Osteoblast (primary cell): ENCODE results near the gene ELMO1. TPM values are rescaled to one million over a fixed set of nuclear protein-coding genes. Genes with fewer than 3 reads are reported as not detected.

Source experiments
- DNase-seq: peaks from one replicate; pipeline ENCODE4 v3.0.0; 2011; ENCODE audit warnings: low spot score, mixed read lengths; ENCODE audit not compliant: insufficient read length; ENCODE audit errors: missing footprints
- H2AFZ ChIP-seq: 2 replicates; pipeline ENCODE4 v1.6.0; 2011; ENCODE audit warnings: mild to moderate bottlenecking, low read length
- H3K27ac ChIP-seq: 2 replicates; pipeline ENCODE4 v1.5.1; 2011; ENCODE audit warnings: mild to moderate bottlenecking, low read depth, low read length, moderate library complexity
- H3K27me3 ChIP-seq: 2 replicates; pipeline ENCODE4 v1.6.0; 2012; ENCODE audit warnings: mild to moderate bottlenecking, control low read depth, inconsistent platforms, low read length, moderate library complexity; ENCODE audit not compliant: insufficient read depth
- H3K36me3 ChIP-seq: 2 replicates; pipeline ENCODE4 v1.5.1; 2011; ENCODE audit warnings: mild to moderate bottlenecking, low read length, control low read depth, moderate library complexity; ENCODE audit not compliant: insufficient read depth
- H3K4me1 ChIP-seq: 2 replicates; pipeline ENCODE4 v1.5.1; 2011; ENCODE audit warnings: mild to moderate bottlenecking, low read length, control low read depth, moderate library complexity; ENCODE audit not compliant: insufficient read depth
- H3K4me2 ChIP-seq: 2 replicates; pipeline ENCODE4 v1.6.0; 2011; ENCODE audit warnings: mild to moderate bottlenecking, low read length; ENCODE audit not compliant: insufficient read depth
- H3K4me3 ChIP-seq: fragments of 200-600 bp; sonication (generic); 3 replicates; pipeline ENCODE4 v1.5.1; 2012; ENCODE audit warnings: mild to moderate bottlenecking, low read length, inconsistent platforms; ENCODE audit not compliant: insufficient read depth
- H3K79me2 ChIP-seq: 2 replicates; pipeline ENCODE4 v1.6.0; 2012; ENCODE audit warnings: mild to moderate bottlenecking, low read length, control low read depth, inconsistent platforms; ENCODE audit not compliant: insufficient read depth
- H3K9me3 ChIP-seq: 2 replicates; pipeline ENCODE4 v1.5.1; 2011; ENCODE audit warnings: low read depth, low read length, control low read depth
- H4K20me1 ChIP-seq: 2 replicates; pipeline ENCODE4 v1.6.0; 2012; ENCODE audit warnings: mild to moderate bottlenecking, low read length, control low read depth; ENCODE audit not compliant: insufficient read depth
- total RNA-seq: library from RNA; depleted of rRNA; stranded (reverse); fragments of >200 nt; gene quantifications from 2 replicates; pipeline ENCODE4 v1.2.3, GENCODE V29; 2012
- TF ChIP-seq, protein P1 (sequence below): IDR thresholded peaks from 2 replicates; pipeline ENCODE4 v1.5.1; 2011; ENCODE audit warnings: mild to moderate bottlenecking, low read depth, low read length, moderate library complexity; ENCODE audit errors: extremely low read depth

Gene ELMO1
- total RNA-seq, 1 donor, result 2.2 TPM

DNA sequence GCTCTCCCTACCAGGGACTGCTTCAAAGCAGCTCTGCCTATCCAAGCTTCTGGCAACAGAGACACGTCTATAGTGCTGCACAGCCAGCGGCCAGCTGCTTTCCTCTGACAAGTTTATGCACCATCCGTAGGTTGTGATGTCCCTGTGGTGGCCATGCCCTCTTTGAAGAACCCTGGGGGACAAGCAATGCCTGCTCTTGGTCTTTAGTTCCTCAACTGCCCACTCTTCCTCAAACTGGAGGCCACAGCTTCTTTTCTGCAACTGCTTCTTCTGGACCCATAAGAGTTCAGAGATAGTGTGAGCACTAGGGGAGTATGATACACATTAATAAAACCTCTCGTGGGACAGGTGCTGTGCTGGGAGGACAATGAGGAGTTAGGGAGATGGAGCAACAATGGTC, 164.9 kb downstream of the ELMO1 start:
- no peak overlapping the region for H3K4me3 ChIP-seq
- DNase-seq, result no peak
- no peaks in the 10 kb centered on the region for H3K4me1 ChIP-seq
- no peaks in the 10 kb centered on the region for H3K27me3 ChIP-seq
- TF ChIP-seq, protein P1, sequence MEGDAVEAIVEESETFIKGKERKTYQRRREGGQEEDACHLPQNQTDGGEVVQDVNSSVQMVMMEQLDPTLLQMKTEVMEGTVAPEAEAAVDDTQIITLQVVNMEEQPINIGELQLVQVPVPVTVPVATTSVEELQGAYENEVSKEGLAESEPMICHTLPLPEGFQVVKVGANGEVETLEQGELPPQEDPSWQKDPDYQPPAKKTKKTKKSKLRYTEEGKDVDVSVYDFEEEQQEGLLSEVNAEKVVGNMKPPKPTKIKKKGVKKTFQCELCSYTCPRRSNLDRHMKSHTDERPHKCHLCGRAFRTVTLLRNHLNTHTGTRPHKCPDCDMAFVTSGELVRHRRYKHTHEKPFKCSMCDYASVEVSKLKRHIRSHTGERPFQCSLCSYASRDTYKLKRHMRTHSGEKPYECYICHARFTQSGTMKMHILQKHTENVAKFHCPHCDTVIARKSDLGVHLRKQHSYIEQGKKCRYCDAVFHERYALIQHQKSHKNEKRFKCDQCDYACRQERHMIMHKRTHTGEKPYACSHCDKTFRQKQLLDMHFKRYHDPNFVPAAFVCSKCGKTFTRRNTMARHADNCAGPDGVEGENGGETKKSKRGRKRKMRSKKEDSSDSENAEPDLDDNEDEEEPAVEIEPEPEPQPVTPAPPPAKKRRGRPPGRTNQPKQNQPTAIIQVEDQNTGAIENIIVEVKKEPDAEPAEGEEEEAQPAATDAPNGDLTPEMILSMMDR, result no peak
- no peak overlapping the region for H2AFZ ChIP-seq
- no peaks in the 10 kb centered on the region for H3K79me2 ChIP-seq
- H4K20me1 ChIP-seq, result no peaks in the 10 kb centered on the region
- no peaks in the 10 kb centered on the region for H3K36me3 ChIP-seq
- H3K27ac ChIP-seq, result no peak overlapping the region
- H3K4me2 ChIP-seq, result no peak overlapping the region
- no peaks in the 10 kb centered on the region for H3K9me3 ChIP-seq

DNA sequence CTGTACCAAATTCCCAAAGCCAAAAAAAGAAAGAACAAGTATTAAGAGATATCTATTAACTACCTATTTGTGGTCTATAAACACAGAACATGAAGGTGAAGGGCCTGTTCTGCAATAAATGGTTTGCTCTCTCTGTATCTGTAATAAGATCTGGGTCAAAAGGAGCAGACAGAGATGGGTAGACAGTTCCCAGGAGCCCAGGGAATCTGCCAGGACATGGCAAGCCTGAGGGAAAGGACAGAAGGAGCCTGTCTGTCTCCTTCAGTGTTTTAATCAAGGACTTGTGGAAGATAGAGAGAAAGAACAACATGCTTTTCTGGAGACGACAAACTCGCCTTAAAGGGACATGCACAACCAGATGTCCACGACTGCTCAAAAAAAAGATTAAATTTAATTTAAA, 165.7 kb downstream of the ELMO1 start:
- DNase-seq, result no peak
- no peaks in the 10 kb centered on the region for H3K4me1 ChIP-seq
- no peaks in the 10 kb centered on the region for H3K79me2 ChIP-seq
- H3K27ac ChIP-seq, result no peak overlapping the region
- H3K4me2 ChIP-seq, result no peak overlapping the region
- no peaks in the 10 kb centered on the region for H3K9me3 ChIP-seq
- H4K20me1 ChIP-seq, result no peaks in the 10 kb centered on the region
- TF ChIP-seq, protein P1, result no peak
- no peak overlapping the region for H2AFZ ChIP-seq
- H3K36me3 ChIP-seq, result no peaks in the 10 kb centered on the region
- H3K27me3 ChIP-seq, result no peaks in the 10 kb centered on the region
- H3K4me3 ChIP-seq, result no peak overlapping the region

DNA sequence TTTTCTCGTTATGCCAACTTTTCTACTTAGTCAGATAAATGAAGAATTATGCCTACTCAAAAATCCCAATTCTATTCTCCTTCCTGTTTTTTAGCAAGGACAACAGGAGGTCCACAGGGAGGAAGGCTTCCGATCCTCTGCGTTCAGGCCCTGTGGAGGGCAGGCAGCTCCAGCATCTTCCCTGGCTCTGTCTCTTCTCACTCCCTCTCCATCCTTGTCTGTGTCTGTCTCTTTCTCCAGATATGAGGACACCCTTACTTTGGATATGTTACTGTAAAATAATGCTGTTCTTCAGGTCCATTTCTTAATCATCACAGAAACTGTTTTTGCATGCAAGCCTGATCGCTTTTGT, 166.6 kb downstream of the ELMO1 start:
- no peak for DNase-seq
- TF ChIP-seq, protein P1, result no peak
- Histone ChIP-seq H3K27ac (no peak overlapping the region), H2AFZ (no peak overlapping the region), H3K79me2 (no peaks in the 10 kb centered on the region), H3K27me3 (no peaks in the 10 kb centered on the region), H3K36me3 (no peaks in the 10 kb centered on the region), H3K4me3 (no peak overlapping the region), H3K4me2 (no peak overlapping the region), H3K4me1 (no peaks in the 10 kb centered on the region), H3K9me3 (no peaks in the 10 kb centered on the region), H4K20me1 (no peaks in the 10 kb centered on the region)

DNA sequence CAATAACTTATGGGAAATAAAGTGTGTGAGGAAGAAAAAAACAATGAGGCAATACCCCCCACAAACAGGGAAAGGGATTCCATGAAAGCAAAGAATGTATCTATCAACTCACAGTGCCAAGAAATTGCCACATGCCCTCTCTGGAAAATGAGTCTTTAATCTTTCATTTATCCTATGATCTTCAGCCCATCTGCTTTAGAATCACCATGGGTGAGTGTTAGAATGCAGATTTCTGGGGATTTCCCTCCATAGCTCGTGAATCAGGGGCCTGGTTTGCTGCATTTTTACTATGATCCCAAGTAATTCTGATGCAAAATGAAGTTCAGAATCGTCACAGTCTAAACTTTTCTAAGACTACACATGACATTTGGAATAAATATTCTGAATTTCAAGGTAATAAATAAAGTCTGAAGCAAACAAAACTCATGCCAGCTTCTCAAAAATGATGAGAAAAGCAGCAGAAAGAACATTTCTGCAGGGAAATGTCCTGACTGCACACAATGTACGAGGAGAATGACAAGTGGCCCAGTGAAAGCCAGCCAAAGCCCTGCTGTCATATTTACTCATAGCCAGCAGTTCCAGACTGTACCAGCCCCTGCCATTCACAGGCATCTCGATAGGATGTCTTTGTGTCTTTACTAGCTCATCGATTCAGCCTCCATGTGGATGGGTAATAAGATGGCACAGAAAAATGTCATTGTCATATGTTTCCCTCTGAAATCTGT, 167.1 kb downstream of the ELMO1 start:
- no peak overlapping the region for H3K4me2 ChIP-seq
- DNase-seq, result no peak
- no peaks in the 10 kb centered on the region for H3K79me2 ChIP-seq
- H3K27ac ChIP-seq, result no peak overlapping the region
- H3K27me3 ChIP-seq, result no peaks in the 10 kb centered on the region
- H3K36me3 ChIP-seq, result no peaks in the 10 kb centered on the region
- H4K20me1 ChIP-seq, result no peaks in the 10 kb centered on the region
- no peak overlapping the region for H3K4me3 ChIP-seq
- no peaks in the 10 kb centered on the region for H3K4me1 ChIP-seq
- TF ChIP-seq, protein P1, result no peak
- H2AFZ ChIP-seq, result no peak overlapping the region
- no peaks in the 10 kb centered on the region for H3K9me3 ChIP-seq
